ENCODE data around the gene NACC2. TPM values are rescaled to one million over a fixed set of nuclear protein-coding genes. Genes with fewer than 3 reads are reported as not detected.

NACC2 gene
- total and polyA plus RNA-seq, 2 of the 8 experiments (the other 6 are each of a cell fraction or from before 2014, with no cell fraction given) = 8.3 to 14.0 TPM

DNA sequence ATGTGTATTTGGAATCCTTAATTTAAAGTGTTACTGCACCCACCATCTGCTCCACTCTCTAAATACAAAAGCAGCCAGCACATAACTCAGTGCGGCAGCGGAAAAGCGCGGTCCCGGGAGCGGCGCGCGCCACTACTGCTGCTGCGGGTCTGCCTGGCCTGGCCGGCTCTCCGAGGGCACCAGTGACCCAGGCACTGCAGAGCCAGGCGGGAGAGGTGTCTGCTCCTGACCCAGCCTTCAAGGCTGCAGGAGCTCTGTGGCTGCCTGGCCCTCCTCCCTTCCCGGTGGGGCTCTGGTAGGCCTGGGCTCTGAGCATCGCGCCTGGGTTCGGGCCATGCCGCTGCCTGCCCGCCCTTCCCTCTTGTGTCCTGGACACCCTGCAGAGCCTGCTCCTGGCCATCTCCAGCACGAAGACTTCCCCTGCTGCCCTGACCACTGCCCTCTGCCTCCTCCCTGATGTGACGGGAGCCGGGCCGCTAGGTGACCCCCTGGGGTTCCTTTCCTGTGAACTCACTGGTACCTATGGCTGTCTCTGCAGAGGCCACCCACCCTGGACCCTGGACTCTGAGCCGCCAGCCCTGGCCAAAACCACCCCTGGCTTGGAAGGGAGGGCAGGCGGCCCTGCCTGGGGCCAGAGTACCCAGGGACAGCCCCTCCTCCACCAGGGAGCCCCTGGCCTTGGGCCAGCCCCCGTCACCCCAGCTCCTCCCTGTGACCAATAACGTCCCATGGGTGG is 101.2 kb downstream of the NACC2 start:
- Histone ChIP-seq H4K91ac (replicated peaks; ENCODE audit: insufficient read length, low read length) (peak overlapping the region; percentile 86), H3K4me2 (ENCODE audit: insufficient read depth in 1 of 2, low read depth in 2 of 2, low read length in 2 of 2) (no peak overlapping the region)
- CTCF ChIA-PET (ENCODE audit: partially characterized antibody) = interaction anchor here (0.6 to 2.3 kb wide), 8 partner anchors 9 to 990 kb away, joined by 3 to 9 read pairs (median 3); no protein-coding TSS in a partner anchor

More for the DNA sequence above, 101.2 kb downstream of the NACC2 start:
- H3K27ac ChIP-seq (ENCODE audit: low read depth, low read length) = no peak overlapping the region
- peak overlapping the region; percentile 95; the same call in 1 of the 2 replicates for H2BK15ac ChIP-seq (ENCODE audit: low read length)
- H3K27me3 ChIP-seq (replicated peaks in 1 of 4; ENCODE audit: control insufficient read depth in 3 of 4, extremely low read depth in 1 of 4, insufficient read depth in 3 of 4, low read length in 3 of 4) = no peaks in the 10 kb centered on the region
- H4K20me1 ChIP-seq (replicated peaks in 1 of 2; ENCODE audit: control insufficient read depth in 1 of 2, insufficient read depth in 2 of 2, low read length in 2 of 2) = no peaks in the 10 kb centered on the region
- H3K4ac ChIP-seq (replicated peaks; ENCODE audit: insufficient read length, low read depth, low read length) = peak overlapping the region; percentile 8
- H2AK5ac ChIP-seq (ENCODE audit: low read depth, low read length) = peak overlapping the region; percentile 14; the same call in 1 of the 2 replicates
- peak overlapping the region; percentile 51 for H3K18ac ChIP-seq (ENCODE audit: extremely low read depth, low read length)
- H3K9me3 ChIP-seq (ENCODE audit: insufficient read depth in 2 of 2, low read depth in 1 of 2, low read length in 1 of 2) = no peaks in the 10 kb centered on the region
- H2BK5ac ChIP-seq (ENCODE audit: low read depth, low read length) = peak overlapping the region; percentile 52; the same call in 1 of the 2 replicates
- no peak overlapping the region for H3K14ac ChIP-seq (ENCODE audit: insufficient read length)
- H2AFZ ChIP-seq (ENCODE audit: low read length) = no peak overlapping the region
- H3K79me1 ChIP-seq (ENCODE audit: low read depth, low read length) = no peaks in the 10 kb centered on the region
- H3K4me1 ChIP-seq (replicated peaks in 1 of 4; ENCODE audit: control insufficient read depth in 3 of 4, insufficient read depth in 4 of 4, low read length in 3 of 4) = peaks cover 9 to 34% (median 27%) of the 10 kb centered on the region in 4 experiments
- no peak for TF ChIP-seq SUZ12 (IDR thresholded peaks at IDR 0.05; ENCODE audit: low read length)
- 0 out of 2 replicates have a peak, but pooled peaks have one; percentile 35 for TF ChIP-seq GABPA (IDR thresholded peaks at IDR 0.05; ENCODE audit: borderline replicate concordance, insufficient read depth, low read length)
- peak overlapping the region; percentile 97; the same call in 1 of the 2 replicates for H2BK12ac ChIP-seq (ENCODE audit: low read depth, low read length)
- no peaks in the 10 kb centered on the region; the same call in 1 of the 2 replicates for H3K23me2 ChIP-seq (ENCODE audit: low read depth, low read length)
- no peak overlapping the region for H4K8ac ChIP-seq (ENCODE audit: extremely low read depth, insufficient read depth, low read length)
- no peak for DNase-seq (ENCODE audit: low read depth in 1 of 2, low spot score in 2 of 2)
- H4K5ac ChIP-seq (ENCODE audit: insufficient read length, low read depth, low read length) = no peak overlapping the region
- H3K56ac ChIP-seq (replicated peaks; ENCODE audit: insufficient read length, low read depth, low read length) = no peak overlapping the region
- FAIRE-seq = no peak
- H3K79me2 ChIP-seq (ENCODE audit: control insufficient read depth in 1 of 2, insufficient read depth in 2 of 2, low read length in 2 of 2) = no peaks in the 10 kb centered on the region
- no peak overlapping the region; a peak in 1 of 7 replicates for H3K9ac ChIP-seq (replicated peaks in 1 of 4; ENCODE audit: extremely low read depth in 1 of 4, low read depth in 3 of 4, low read length in 3 of 4)
- no peak overlapping the region for H3K23ac ChIP-seq (ENCODE audit: insufficient read length)
- 86% methylated on average over 22 of the region's 27 CpGs; no CpG with 5 or more reads in 1 of the 2 experiments for WGBS, 2 experiments (ENCODE audit: extremely low coverage in 1 of 2, insufficient coverage in 1 of 2, insufficient read length in 1 of 2, insufficient replicate concordance in 2 of 2, low coverage in 1 of 2, low lambda C conversion rate in 2 of 2, missing lambda C conversion rate in 1 of 2)
- H3K4me3 ChIP-seq (ENCODE audit: extremely low read depth in 1 of 4, insufficient read depth in 2 of 4, low read depth in 3 of 4, low read length in 4 of 4) = no peak overlapping the region
- no peaks in the 10 kb centered on the region for H3K36me3 ChIP-seq (ENCODE audit: control insufficient read depth in 2 of 4, insufficient read depth in 4 of 4, low read length in 3 of 4)
- H2BK120ac ChIP-seq (replicated peaks; ENCODE audit: low read depth, low read length) = peak overlapping the region; percentile 92
- H2BK20ac ChIP-seq (ENCODE audit: low read length) = no peak overlapping the region
- POLR2A ChIA-PET (ENCODE audit: partially characterized antibody) = interaction anchor here (1.0 to 2.6 kb wide), 3 partner anchors 9 to 129 kb away, joined by 3 to 11 read pairs (median 9); no protein-coding TSS in a partner anchor
